HL-60 (cell line): ENCODE results near the gene SLC38A2.

ENCODE experiments used
- DNase-seq, 2 experiments: peaks; one replicate each; pipeline ENCODE4 v3.0.0-alpha.2; 2010 to 2020; ENCODE audit warnings: low read depth in 1 of 2, low spot score in 1 of 2
- H3K27ac ChIP-seq: fragments of 250-450 bp; sonication (Bioruptor Pico); replicated peaks from 2 replicates; pipeline ENCODE4 v1.5.1; 2020; ENCODE audit warnings: mild to moderate bottlenecking, moderate library complexity
- H3K27me3 ChIP-seq: fragments of 250-450 bp; sonication (Bioruptor Pico); 2 replicates; pipeline ENCODE4 v1.5.1; 2021; ENCODE audit warnings: mild to moderate bottlenecking, moderate library complexity; ENCODE audit not compliant: insufficient read depth, poor library complexity, severe bottlenecking
- H3K4me3 ChIP-seq: replicated peaks from 2 replicates; pipeline ENCODE4 v1.5.1; 2011; ENCODE audit warnings: mild to moderate bottlenecking, control low read depth, low read length; ENCODE audit not compliant: insufficient read depth
- GABPA ChIP-seq: IDR thresholded peaks from 2 replicates; pipeline ENCODE4 v1.6.1; 2012; ENCODE audit warnings: low read depth
- POLR2AphosphoS5 ChIP-seq: IDR thresholded peaks from 2 replicates; pipeline ENCODE4 v1.6.1; 2012; ENCODE audit warnings: low read depth
- REST ChIP-seq: IDR thresholded peaks from 2 replicates; pipeline ENCODE4 v1.6.1; 2012; ENCODE audit warnings: low read depth; ENCODE audit not compliant: insufficient replicate concordance
- SPI1 ChIP-seq: IDR thresholded peaks from 2 replicates; pipeline ENCODE4 v1.6.1; 2012; ENCODE audit warnings: low read depth, mild to moderate bottlenecking, borderline replicate concordance
- TF ChIP-seq, protein P1 (sequence below): IDR thresholded peaks from one replicate; pipeline ENCODE4 v1.5.1; 2011; ENCODE audit warnings: low read length, control low read depth, inconsistent platforms; ENCODE audit not compliant: insufficient read depth

The SLC38A2 gene

GRCh38 chr12:46390881-46391280 is 18.3 kb upstream of the SLC38A2 start:
- no peaks in the 10 kb centered on the region for H3K27me3 ChIP-seq

DNA sequence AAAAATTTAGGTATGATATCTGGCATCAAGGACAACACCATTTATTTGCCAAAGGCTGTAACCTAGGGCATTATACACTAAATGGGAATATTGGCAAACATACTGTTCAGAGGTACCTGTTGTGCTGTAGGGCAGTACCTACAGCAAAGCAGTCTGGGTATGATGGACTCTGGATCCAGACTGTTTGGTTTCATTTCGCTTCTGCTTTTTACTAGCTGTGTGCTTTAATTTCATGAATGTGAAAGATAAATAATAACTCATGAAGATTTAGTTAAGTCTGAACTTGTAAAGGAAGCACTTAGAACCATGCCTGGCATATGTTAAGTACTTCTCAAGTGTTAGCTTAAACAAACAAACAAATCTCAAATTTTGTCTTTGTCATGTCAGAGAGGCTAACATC is 17.7 kb upstream of the SLC38A2 start:
- Histone ChIP-seq H3K4me3 (no peak overlapping the region), H3K27ac (no peak overlapping the region)
- DNase-seq = no peak

More at GRCh38 chr12:46390881-46391280, 18.3 kb upstream of the SLC38A2 start:
- DNase-seq = no peak
- Histone ChIP-seq H3K4me3 (no peak overlapping the region), H3K27ac (no peak overlapping the region)
- TF ChIP-seq, protein P1, sequence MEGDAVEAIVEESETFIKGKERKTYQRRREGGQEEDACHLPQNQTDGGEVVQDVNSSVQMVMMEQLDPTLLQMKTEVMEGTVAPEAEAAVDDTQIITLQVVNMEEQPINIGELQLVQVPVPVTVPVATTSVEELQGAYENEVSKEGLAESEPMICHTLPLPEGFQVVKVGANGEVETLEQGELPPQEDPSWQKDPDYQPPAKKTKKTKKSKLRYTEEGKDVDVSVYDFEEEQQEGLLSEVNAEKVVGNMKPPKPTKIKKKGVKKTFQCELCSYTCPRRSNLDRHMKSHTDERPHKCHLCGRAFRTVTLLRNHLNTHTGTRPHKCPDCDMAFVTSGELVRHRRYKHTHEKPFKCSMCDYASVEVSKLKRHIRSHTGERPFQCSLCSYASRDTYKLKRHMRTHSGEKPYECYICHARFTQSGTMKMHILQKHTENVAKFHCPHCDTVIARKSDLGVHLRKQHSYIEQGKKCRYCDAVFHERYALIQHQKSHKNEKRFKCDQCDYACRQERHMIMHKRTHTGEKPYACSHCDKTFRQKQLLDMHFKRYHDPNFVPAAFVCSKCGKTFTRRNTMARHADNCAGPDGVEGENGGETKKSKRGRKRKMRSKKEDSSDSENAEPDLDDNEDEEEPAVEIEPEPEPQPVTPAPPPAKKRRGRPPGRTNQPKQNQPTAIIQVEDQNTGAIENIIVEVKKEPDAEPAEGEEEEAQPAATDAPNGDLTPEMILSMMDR = no peak
- TF ChIP-seq SPI1 (no peak), POLR2AphosphoS5 (no peak), GABPA (no peak), REST (no peak)

GRCh38 chr12:46389031-46389616 is 16.6 kb upstream of the SLC38A2 start:
- TF ChIP-seq SPI1 (no peak), POLR2AphosphoS5 (no peak), REST (no peak), GABPA (no peak)
- TF ChIP-seq, protein P1 = no peak
- DNase-seq = no peak
- H3K27ac ChIP-seq = no peak overlapping the region
- H3K4me3 ChIP-seq = no peak overlapping the region
- H3K27me3 ChIP-seq = no peaks in the 10 kb centered on the region

More for the DNA sequence above, 17.7 kb upstream of the SLC38A2 start:
- no peaks in the 10 kb centered on the region for H3K27me3 ChIP-seq
- TF ChIP-seq GABPA (no peak), REST (no peak), POLR2AphosphoS5 (no peak), SPI1 (no peak)
- TF ChIP-seq, protein P1 = no peak
